ENCODE measurements around the gene GIMAP8. TPM values are rescaled to one million over a fixed set of nuclear protein-coding genes. Genes with fewer than 3 reads are reported as not detected.

The GIMAP8 gene
- polyA plus RNA-seq, 1 of the 3 experiments (the other 2 are of a cell fraction), result not detected

DNA sequence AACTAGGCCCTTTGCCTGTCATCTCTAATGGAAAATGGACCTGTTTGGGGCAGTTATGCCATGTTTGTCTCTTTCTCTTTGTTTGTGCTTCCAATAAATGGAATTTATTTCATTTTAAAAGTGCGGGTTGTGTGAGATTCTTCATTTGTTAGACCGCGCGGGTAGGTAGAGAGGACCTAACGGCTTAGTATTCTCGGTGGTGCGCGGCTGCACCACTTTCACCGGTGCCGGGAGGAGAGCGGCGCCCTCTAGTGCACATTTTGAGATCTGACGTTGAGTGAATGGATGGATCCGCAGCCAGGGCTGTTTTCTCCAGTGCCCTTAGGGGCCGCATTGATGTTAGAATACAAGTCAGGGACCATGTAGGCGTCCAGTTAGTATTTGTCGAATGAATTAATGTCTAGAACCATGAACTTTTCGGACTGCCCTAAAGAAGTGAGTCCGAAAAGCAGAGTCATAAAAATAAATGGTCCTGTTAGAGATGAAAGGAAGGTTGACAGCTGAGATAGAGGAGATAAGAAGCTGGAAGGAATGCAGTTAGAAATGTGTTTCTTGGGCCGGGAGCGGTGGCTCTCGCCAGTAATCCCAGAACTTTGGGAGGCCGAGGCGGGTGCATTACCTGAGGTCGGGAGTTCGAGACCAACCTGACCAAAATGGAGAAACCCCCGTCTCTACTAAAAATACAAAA, 29.3 kb upstream of the GIMAP8 start:
- Histone ChIP-seq H3K27ac (ENCODE audit: low read depth in 2 of 2, low read length in 1 of 2) (no peak overlapping the region), H3K9me3 (no peaks in the 10 kb centered on the region), H3K4me2 (no peak overlapping the region; the same call in 1 of the 2 replicates), H3K27me3 (ENCODE audit: insufficient read depth) (no peaks in the 10 kb centered on the region), H3K9me2 (no peaks in the 10 kb centered on the region), H3K79me2 (ENCODE audit: insufficient read depth) (no peaks in the 10 kb centered on the region), H2AFZ (ENCODE audit: low read depth) (peak overlapping the region; percentile 94), H4K20me1 (ENCODE audit: insufficient read depth) (no peaks in the 10 kb centered on the region), H3K4me3 (ENCODE audit: low read depth in 2 of 2, low read length in 1 of 2) (peak overlapping the region in 1 of 2 experiments; percentile 33; a peak in 1 of 4 replicates), H3K36me3 (replicated peaks in 1 of 2; ENCODE audit: control insufficient read depth in 1 of 2, insufficient read depth in 2 of 2, low read length in 1 of 2) (no peaks in the 10 kb centered on the region), H3K4me1 (ENCODE audit: control insufficient read depth in 1 of 2, insufficient read depth in 2 of 2, low read depth in 1 of 2, low read length in 1 of 2) (no peaks in the 10 kb centered on the region), H3F3A (replicated peaks; ENCODE audit: insufficient read depth) (no peaks in the 10 kb centered on the region), H3K9ac (no peak overlapping the region)
- TF ChIP-seq MAX (IDR thresholded peaks at IDR 0.05; ENCODE audit: low read depth), result 0 out of 2 replicates have a peak, but pooled peaks have one; percentile 27
- TF ChIP-seq SMC3 (IDR thresholded peaks at IDR 0.05; ENCODE audit: low read depth, low read length), result peak; percentile 95
- peak; percentile 39; the same call in 1 of the 2 replicates for TF ChIP-seq NRF1 (IDR thresholded peaks at IDR 0.05; ENCODE audit: low read depth, low read length)
- TF ChIP-seq, protein P1, sequence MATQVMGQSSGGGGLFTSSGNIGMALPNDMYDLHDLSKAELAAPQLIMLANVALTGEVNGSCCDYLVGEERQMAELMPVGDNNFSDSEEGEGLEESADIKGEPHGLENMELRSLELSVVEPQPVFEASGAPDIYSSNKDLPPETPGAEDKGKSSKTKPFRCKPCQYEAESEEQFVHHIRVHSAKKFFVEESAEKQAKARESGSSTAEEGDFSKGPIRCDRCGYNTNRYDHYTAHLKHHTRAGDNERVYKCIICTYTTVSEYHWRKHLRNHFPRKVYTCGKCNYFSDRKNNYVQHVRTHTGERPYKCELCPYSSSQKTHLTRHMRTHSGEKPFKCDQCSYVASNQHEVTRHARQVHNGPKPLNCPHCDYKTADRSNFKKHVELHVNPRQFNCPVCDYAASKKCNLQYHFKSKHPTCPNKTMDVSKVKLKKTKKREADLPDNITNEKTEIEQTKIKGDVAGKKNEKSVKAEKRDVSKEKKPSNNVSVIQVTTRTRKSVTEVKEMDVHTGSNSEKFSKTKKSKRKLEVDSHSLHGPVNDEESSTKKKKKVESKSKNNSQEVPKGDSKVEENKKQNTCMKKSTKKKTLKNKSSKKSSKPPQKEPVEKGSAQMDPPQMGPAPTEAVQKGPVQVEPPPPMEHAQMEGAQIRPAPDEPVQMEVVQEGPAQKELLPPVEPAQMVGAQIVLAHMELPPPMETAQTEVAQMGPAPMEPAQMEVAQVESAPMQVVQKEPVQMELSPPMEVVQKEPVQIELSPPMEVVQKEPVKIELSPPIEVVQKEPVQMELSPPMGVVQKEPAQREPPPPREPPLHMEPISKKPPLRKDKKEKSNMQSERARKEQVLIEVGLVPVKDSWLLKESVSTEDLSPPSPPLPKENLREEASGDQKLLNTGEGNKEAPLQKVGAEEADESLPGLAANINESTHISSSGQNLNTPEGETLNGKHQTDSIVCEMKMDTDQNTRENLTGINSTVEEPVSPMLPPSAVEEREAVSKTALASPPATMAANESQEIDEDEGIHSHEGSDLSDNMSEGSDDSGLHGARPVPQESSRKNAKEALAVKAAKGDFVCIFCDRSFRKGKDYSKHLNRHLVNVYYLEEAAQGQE (IDR thresholded peaks at IDR 0.05; ENCODE audit: low read depth, low read length), result no peak
- TF ChIP-seq, protein P2, sequence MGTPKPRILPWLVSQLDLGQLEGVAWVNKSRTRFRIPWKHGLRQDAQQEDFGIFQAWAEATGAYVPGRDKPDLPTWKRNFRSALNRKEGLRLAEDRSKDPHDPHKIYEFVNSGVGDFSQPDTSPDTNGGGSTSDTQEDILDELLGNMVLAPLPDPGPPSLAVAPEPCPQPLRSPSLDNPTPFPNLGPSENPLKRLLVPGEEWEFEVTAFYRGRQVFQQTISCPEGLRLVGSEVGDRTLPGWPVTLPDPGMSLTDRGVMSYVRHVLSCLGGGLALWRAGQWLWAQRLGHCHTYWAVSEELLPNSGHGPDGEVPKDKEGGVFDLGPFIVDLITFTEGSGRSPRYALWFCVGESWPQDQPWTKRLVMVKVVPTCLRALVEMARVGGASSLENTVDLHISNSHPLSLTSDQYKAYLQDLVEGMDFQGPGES (IDR thresholded peaks at IDR 0.05; ENCODE audit: low read depth, low read length), result no peak
- 0 out of 2 replicates have a peak, but pooled peaks have one; percentile 46 for TF ChIP-seq RCOR1 (IDR thresholded peaks at IDR 0.05; ENCODE audit: low read length)
- no peak for TF ChIP-seq FOXJ3 (CRISPR knock-in tag; IDR thresholded peaks at IDR 0.05)
- peak; percentile 95 for TF ChIP-seq RAD21 (IDR thresholded peaks at IDR 0.05; ENCODE audit: low read length)
- peak; percentile 99 for TF ChIP-seq CTCF (IDR thresholded peaks at IDR 0.05)
- ChIA-PET CTCF (interaction anchor here (0.6 to 3.8 kb wide), 23 partner anchors 9 to 656 kb away, joined by 3 to 20 read pairs (median 5); partner anchors contain the start of genes RARRES2 and REPIN1), POLR2A (interaction anchor here (1.3 kb wide), 1 partner anchor 52 kb away, joined by 3 read pairs; no protein-coding TSS in a partner anchor)
- 13% methylated on average over 27 of the region's 27 CpGs for WGBS (ENCODE audit: low lambda C conversion rate)
- peak; percentile 92 for DNase-seq
